ENCODE data around the gene CATSPERZ.

DNA sequence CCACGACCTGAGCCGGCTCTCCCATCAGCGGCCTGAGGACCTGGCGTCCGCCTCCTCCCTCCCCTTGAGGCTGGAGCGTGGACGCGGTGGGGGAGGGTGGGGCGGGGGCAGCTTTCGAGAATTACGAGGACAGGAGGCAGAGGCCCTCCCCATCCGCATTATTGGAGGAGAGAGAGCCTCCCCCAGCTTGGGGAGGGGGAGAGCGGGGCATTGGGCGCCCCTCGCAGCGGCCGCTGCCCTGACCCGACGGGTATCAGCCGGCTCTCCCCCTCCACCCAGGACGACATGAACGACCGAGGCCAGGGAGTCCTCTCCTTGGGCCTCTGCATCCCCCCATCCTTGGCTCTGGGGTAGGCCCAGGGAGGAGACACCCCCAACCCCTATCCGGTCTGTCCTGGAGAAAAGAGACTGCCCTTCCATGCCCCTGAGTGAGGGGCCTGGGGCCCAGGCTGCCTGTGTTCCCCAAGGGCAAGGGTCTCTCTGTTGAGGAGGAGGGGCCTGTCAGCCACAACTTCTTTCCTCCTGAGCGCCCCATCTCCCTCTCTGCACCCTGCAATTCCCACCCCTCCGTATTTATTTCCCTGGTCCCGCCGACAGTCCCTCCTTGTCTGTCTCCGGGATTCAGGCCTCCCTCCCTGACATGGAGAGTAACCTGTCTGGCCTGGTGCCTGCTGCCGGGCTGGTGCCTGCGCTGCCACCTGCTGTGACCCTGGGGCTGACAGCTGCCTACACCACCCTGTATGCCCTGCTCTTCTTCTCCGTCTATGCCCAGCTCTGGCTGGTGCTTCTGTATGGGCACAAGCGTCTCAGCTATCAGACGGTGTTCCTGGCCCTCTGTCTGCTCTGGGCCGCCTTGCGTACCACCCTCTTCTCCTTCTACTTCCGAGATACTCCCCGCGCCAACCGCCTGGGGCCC is 14.0 kb upstream of the CATSPERZ start:
- no peak for TF ChIP-seq POLR2A (IDR thresholded peaks at IDR 0.05)
- peak in 1 of 4 donors; percentile 20 for TF ChIP-seq CTCF (IDR thresholded peaks at IDR 0.05)

All from right lobe of liver (tissue), 4 donors.